ENCODE data around the gene TBCK.

Gene TBCK

GRCh38 chr4:106264331-106264728, 51.7 kb downstream of the TBCK start:
- TF ChIP-seq, protein P1, sequence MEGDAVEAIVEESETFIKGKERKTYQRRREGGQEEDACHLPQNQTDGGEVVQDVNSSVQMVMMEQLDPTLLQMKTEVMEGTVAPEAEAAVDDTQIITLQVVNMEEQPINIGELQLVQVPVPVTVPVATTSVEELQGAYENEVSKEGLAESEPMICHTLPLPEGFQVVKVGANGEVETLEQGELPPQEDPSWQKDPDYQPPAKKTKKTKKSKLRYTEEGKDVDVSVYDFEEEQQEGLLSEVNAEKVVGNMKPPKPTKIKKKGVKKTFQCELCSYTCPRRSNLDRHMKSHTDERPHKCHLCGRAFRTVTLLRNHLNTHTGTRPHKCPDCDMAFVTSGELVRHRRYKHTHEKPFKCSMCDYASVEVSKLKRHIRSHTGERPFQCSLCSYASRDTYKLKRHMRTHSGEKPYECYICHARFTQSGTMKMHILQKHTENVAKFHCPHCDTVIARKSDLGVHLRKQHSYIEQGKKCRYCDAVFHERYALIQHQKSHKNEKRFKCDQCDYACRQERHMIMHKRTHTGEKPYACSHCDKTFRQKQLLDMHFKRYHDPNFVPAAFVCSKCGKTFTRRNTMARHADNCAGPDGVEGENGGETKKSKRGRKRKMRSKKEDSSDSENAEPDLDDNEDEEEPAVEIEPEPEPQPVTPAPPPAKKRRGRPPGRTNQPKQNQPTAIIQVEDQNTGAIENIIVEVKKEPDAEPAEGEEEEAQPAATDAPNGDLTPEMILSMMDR (conservative IDR thresholded peaks at IDR 0.05; ENCODE audit: control insufficient read depth, insufficient read depth, low read depth, low read length): no peak
- no peak for DNase-seq (ENCODE audit: low read depth)
- H3K4me3 ChIP-seq (ENCODE audit: control insufficient read depth, low read depth, low read length): no peak overlapping the region

DNA sequence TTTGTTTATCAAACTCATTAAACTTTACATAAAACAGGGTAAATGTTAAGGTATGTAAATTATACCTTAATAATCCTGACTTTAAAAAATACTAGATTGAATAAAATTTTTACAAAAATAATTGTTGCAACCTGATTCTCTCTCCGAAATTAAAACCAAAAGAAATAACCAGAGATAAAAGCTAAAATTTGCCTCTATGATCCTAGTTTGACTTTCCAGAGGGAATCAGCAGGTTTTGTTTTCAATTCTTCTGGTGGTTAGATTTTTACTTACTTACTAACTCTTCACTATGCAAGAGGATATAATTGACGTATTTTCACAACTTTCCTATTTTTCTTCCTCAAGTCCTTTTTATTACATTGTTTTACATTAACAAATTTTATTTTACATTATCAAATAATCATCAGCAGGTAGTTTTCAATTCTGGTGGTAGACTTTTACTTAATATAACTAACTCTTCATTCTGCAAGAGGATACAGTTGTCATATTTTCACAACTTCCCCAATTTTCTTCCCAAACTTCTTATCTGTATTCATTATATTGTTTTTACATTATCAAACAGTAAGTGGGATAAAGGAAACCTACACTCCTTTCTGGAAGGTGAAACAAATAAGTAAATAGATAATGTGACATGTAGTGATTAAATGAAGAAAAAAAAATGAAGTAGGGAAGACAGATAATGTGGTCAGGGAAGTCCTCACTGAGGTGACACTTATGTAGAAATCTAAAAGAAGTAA, 52.2 kb downstream of the TBCK start:
- no peak overlapping the region for H3K4me3 ChIP-seq (ENCODE audit: control insufficient read depth, low read depth, low read length)
- TF ChIP-seq, protein P1 (conservative IDR thresholded peaks at IDR 0.05; ENCODE audit: control insufficient read depth, insufficient read depth, low read depth, low read length): no peak

DNA sequence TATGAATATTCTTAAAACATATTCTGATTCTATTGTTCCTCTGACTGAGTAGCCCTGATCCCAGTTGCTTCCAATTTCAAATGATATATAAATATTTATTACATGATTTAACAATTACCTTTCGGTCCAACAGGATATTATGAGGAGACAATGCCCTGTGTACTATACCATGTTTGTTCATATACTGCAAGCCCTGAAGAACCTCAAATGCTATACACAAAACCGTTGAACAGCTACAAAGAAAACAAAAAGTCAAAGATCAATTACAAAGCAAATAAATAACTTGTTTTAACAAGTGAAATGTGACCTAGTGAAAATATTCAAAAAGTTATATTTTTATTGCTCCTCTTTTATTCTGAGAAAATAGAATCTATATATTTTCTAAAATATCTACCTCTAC, 54.0 kb downstream of the TBCK start:
- H3K4me3 ChIP-seq (ENCODE audit: control insufficient read depth, low read depth, low read length): no peak overlapping the region
- no peak for DNase-seq (ENCODE audit: low read depth)
- TF ChIP-seq, protein P1 (conservative IDR thresholded peaks at IDR 0.05; ENCODE audit: control insufficient read depth, insufficient read depth, low read depth, low read length): no peak

More for the DNA sequence above, 52.2 kb downstream of the TBCK start:
- DNase-seq (ENCODE audit: low read depth): no peak

DNA sequence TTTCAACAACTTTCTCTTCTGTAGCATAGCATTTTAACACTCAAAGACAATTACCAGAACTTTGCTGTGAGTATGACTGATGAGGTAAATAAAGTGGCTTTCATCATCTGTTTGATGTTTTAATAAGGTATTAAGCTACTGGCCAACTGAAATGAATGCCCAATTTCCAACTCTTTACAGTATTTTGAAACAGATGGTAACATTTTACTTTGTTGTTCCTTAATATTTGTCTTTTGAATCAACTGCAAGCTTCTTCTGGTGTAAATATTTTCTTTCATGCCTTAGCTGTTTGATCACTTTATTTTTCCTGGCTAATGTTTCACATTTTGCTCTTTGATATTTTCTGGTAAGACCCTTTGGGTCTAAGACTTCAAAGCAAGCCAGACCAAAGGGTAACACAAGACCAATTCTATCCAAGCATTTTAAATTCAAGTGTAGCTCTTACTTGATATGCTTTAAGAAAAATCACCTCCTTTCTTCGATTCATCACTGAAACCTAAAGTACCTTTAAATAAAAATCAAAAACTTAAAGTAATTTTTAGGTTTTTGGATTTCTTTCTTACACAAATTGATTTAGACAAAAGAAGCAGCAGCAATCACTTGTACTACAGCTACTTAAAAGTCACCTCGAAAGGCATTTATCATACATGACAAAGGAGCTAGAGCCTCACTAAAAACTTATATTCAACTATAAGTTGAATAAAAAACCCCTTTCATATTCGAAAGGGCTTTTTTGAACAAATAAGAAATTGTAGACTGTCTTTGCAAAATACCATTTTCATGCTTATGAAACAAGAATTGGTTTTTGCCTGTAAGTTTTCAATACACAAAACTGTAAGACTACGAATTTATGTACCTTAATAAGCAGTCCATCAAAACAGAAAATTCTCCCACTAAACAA, 57.6 kb downstream of the TBCK start:
- H3K4me3 ChIP-seq (ENCODE audit: control insufficient read depth, low read depth, low read length): no peak overlapping the region
- TF ChIP-seq, protein P1 (conservative IDR thresholded peaks at IDR 0.05; ENCODE audit: control insufficient read depth, insufficient read depth, low read depth, low read length): no peak
- DNase-seq (ENCODE audit: low read depth): peak; percentile 11

- no peak overlapping the region for H3K4me3 ChIP-seq (ENCODE audit: control insufficient read depth, low read depth, low read length)
- TF ChIP-seq, protein P1 (conservative IDR thresholded peaks at IDR 0.05; ENCODE audit: control insufficient read depth, insufficient read depth, low read depth, low read length): no peak
- DNase-seq (ENCODE audit: low read depth): no peak
Observed at GRCh38 chr4:106256190-106256589, 59.8 kb downstream of the TBCK start.

DNA sequence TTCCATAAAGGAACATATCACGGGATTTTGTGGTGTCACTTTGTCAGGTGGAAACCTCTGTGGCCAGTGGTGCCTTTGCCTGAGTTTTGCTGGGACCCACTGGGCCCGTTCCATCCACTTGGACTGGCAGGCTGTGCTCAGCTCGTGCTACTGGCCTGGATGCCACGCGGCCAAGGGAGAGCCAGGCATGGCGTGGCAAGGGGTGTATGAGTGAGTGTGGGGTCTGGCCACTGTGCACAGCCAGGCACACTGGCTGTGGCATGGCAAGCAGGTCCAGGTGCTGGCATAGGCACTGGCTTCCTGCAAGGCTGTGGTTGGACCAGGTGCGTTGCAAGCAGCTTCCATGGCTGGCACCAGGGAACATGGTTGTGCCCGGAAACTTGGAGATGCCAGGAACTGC, 60.8 kb downstream of the TBCK start:
- TF ChIP-seq, protein P1 (conservative IDR thresholded peaks at IDR 0.05; ENCODE audit: control insufficient read depth, insufficient read depth, low read depth, low read length): no peak
- no peak overlapping the region for H3K4me3 ChIP-seq (ENCODE audit: control insufficient read depth, low read depth, low read length)
- DNase-seq (ENCODE audit: low read depth): no peak

All from fibroblast of mammary gland (primary cell).